Epithelial cell of prostate (primary cell): ENCODE data around the gene CPT1A.

ENCODE experiments used
- DNase-seq: peaks from one replicate; pipeline ENCODE4 v3.0.0-alpha.2; 2011; ENCODE audit warnings: low read depth, low spot score
- H3K27ac ChIP-seq: fragments of 450-650 bp; 2 replicates; pipeline ENCODE4 v1.5.1; 2017; ENCODE audit warnings: mild to moderate bottlenecking

CPT1A gene

GRCh38 chr11:68763926-68764657 lies 77.6 kb downstream of the CPT1A start:
- peak overlapping the region; percentile 55 for H3K27ac ChIP-seq
- no peak for DNase-seq

GRCh38 chr11:68763181-68763721 lies 78.5 kb downstream of the CPT1A start:
- DNase-seq, result peak; percentile 22
- H3K27ac ChIP-seq, result peak overlapping the region; percentile 55

GRCh38 chr11:68762481-68762880 lies 79.2 kb downstream of the CPT1A start:
- peak overlapping the region; percentile 55 for H3K27ac ChIP-seq
- DNase-seq, result no peak

- H3K27ac ChIP-seq, result peak overlapping the region; percentile 55
- DNase-seq, result no peak
Measured at GRCh38 chr11:68761801-68762200, 79.9 kb downstream of the CPT1A start.

GRCh38 chr11:68759991-68760390 lies 81.7 kb downstream of the CPT1A start:
- DNase-seq, result no peak
- H3K27ac ChIP-seq, result no peak overlapping the region

- no peak for DNase-seq
- H3K27ac ChIP-seq, result no peak overlapping the region
Measured at GRCh38 chr11:68757711-68758110, 84.0 kb downstream of the CPT1A start.

- no peak overlapping the region for H3K27ac ChIP-seq
- DNase-seq, result no peak
Measured at GRCh38 chr11:68756171-68756766, 85.4 kb downstream of the CPT1A start.

- DNase-seq, result no peak
Measured at GRCh38 chr11:68753300-68753699, 88.4 kb downstream of the CPT1A start.

GRCh38 chr11:68751331-68751856 lies 90.3 kb downstream of the CPT1A start, which contains the start of gene TESMIN:
Gene TESMIN (minus strand): TSS chr11:68751520. CDS start chr11:68750660, 860 bp downstream.
- DNase-seq, result peak; percentile 18
- H3K27ac ChIP-seq, result no peak within 1 kb of the TSS

More at GRCh38 chr11:68753300-68753699, 88.4 kb downstream of the CPT1A start:
- no peak overlapping the region for H3K27ac ChIP-seq

- DNase-seq, result no peak
- no peak overlapping the region for H3K27ac ChIP-seq
Measured at GRCh38 chr11:68751004-68751325, 90.8 kb downstream of the CPT1A start.

GRCh38 chr11:68750195-68751003 lies 91.3 kb downstream of the CPT1A start:
- no peak overlapping the region for H3K27ac ChIP-seq
- no peak for DNase-seq

GRCh38 chr11:68749229-68750123 lies 92.2 kb downstream of the CPT1A start:
- no peak for DNase-seq
- H3K27ac ChIP-seq, result no peak overlapping the region

- no peak for DNase-seq
- no peak overlapping the region for H3K27ac ChIP-seq
Measured at GRCh38 chr11:68748061-68748460, 93.7 kb downstream of the CPT1A start.

GRCh38 chr11:68743539-68743938 lies 98.2 kb downstream of the CPT1A start:
- no peak overlapping the region for H3K27ac ChIP-seq
- no peak for DNase-seq

GRCh38 chr11:68741463-68741862 lies 100.3 kb downstream of the CPT1A start:
- no peak for DNase-seq
- H3K27ac ChIP-seq, result no peak overlapping the region

GRCh38 chr11:68735646-68736045 lies 106.1 kb downstream of the CPT1A start:
- DNase-seq, result no peak
- H3K27ac ChIP-seq, result no peak overlapping the region

- DNase-seq, result no peak
Measured at GRCh38 chr11:68735125-68735524, 106.6 kb downstream of the CPT1A start.

GRCh38 chr11:68734111-68734510 lies 107.6 kb downstream of the CPT1A start:
- DNase-seq, result no peak
- H3K27ac ChIP-seq, result no peak overlapping the region

More at GRCh38 chr11:68735125-68735524, 106.6 kb downstream of the CPT1A start:
- H3K27ac ChIP-seq, result no peak overlapping the region

- no peak for DNase-seq
- H3K27ac ChIP-seq, result no peak overlapping the region
Measured at GRCh38 chr11:68727783-68728182, 113.9 kb downstream of the CPT1A start.

- DNase-seq, result no peak
- no peak overlapping the region for H3K27ac ChIP-seq
Measured at GRCh38 chr11:68724293-68724692, 117.4 kb downstream of the CPT1A start.
